GM19035 (cell line): ENCODE results near the gene TRAF7.

Source experiments
- ATAC-seq: cut with Tn5 transposase; IDR thresholded peaks from one replicate; pipeline ENCODE4 v1.9.1; 2021; ENCODE audit not compliant: unreplicated experiment

The TRAF7 gene

GRCh38 chr16:2163211-2163881 lies 7.8 kb downstream of the TRAF7 start:
- no peak for ATAC-seq

GRCh38 chr16:2165861-2166260 lies 10.3 kb downstream of the TRAF7 start:
- ATAC-seq, result no peak

GRCh38 chr16:2166263-2167067 lies 10.9 kb downstream of the TRAF7 start:
- ATAC-seq, result no peak

- no peak for ATAC-seq
Observed at GRCh38 chr16:2167068-2167638, 11.6 kb downstream of the TRAF7 start.

DNA sequence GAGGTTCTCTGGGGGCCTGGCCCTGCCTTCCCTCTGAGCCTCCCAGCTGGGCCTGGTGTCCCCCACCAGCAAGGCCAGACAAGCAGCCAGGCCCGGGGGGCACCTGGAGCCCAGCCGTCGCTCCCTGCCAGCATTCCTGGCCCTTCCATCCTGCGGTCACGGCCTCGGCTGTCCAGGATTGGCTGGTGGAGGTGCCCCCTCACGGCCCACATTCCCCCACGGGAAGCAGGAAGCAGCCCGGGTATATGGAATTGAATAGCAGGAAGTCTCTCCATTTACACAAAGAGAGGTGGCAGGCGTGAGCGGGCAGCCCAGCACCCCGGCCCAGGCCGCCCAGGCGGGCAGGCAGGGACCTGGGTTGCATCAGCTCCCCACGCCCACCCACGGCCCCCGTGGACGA lies 14.5 kb downstream of the TRAF7 start:
- ATAC-seq, result no peak

- ATAC-seq, result no peak
Observed at GRCh38 chr16:2170587-2171435, 15.2 kb downstream of the TRAF7 start.

GRCh38 chr16:2171601-2172178 lies 16.1 kb downstream of the TRAF7 start:
- no peak for ATAC-seq

DNA sequence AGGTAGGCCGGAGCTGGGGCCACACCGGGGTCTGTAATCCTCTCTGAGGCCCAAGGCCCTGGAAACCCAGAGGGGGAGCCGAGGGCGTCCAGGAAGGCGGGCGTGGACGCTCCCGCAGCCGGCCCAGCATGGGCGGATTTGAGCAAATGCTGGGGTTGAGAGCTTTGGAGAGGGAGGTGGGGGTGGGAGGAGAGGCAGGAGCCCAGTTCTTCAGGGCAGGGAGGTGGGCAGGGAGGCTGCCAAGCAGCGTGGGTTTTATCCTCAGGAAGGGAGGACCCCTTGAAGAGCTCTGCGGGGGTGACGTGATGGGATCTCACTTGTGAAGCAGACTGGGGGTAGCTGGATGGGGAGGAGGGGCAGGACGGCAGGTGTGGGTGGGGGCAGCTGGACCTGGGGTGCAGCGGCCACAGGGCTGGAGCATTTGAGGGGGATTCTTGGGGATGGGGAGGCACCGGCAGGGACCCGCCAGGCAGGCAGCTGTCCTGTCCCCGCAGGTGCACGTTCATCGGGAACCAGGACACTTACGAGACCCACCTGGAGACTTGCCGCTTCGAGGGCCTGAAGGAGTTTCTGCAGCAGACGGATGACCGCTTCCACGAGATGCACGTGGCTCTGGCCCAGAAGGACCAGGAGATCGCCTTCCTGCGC lies 17.2 kb downstream of the TRAF7 start:
- no peak for ATAC-seq

- ATAC-seq, result no peak
Observed at GRCh38 chr16:2173366-2173765, 17.8 kb downstream of the TRAF7 start.

GRCh38 chr16:2173916-2174315 lies 18.3 kb downstream of the TRAF7 start:
- ATAC-seq, result no peak

DNA sequence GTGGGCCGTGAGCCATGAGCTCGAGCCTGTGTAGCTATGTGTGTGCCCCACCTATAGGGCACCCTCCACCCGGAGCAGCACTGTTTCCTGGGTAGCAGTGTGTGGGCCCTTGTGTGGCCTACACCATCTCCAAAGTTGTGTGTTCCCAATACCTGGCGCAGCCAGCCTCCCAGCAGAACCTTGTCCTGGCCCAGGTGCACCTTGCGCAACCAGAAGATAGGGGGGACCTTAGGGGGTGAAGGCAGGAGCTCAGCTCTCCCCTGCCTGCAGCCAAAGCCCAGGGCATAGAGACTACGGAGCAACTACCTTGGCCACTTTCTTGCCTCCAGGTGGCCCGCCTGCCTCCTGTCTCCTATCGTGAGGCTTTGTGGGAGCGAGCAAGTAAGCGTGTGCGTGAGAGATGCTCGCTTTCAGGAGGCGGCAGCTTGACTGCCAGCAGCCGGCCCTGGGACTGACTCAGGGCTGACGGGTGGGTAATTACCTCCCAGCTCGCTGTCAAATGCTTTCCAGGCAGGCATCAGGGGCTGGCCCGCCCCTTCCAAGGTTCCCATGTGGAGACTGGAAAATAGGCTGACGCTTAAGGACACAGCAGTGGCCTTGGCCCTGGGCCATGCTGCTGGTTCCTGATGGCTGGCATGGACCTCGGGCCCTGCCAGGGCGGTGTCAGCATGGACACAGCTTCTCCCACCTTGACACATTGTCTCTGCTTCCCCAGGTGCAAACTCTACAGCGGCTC lies 19.0 kb downstream of the TRAF7 start:
- no peak for ATAC-seq

DNA sequence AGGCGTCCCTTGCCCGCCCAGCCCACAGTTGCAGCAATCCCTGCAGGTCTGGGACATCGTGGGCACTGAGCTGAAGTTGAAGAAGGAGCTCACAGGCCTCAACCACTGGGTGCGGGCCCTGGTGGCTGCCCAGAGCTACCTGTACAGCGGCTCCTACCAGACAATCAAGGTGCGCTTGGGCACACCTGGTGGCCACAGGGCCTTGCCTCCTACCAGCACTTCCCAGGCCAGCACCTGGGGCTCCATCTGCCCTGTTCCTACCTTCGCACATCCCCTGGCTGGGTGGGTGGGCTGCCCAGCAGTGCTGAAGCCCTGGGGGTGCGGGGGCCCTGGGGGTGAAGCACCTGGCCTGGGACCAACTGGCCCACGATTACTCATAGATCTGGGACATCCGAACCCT lies 19.9 kb downstream of the TRAF7 start:
- ATAC-seq, result no peak

DNA sequence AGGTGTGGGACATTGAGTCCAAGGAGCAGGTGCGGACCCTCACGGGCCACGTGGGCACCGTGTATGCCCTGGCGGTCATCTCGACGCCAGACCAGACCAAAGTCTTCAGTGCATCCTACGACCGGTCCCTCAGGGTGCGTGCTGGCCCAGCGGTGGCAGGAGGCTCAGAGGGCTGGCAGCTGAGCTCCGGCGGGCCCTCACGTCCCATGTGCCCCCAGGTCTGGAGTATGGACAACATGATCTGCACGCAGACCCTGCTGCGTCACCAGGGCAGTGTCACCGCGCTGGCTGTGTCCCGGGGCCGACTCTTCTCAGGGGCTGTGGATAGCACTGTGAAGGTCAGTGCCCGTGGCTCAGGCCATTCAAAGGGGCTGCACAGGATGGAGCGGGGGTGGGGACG lies 20.5 kb downstream of the TRAF7 start:
- no peak for ATAC-seq

- no peak for ATAC-seq
Observed at GRCh38 chr16:2177101-2177500, 21.5 kb downstream of the TRAF7 start.

- no peak for ATAC-seq
Observed at GRCh38 chr16:2177561-2177960, 22.0 kb downstream of the TRAF7 start.

DNA sequence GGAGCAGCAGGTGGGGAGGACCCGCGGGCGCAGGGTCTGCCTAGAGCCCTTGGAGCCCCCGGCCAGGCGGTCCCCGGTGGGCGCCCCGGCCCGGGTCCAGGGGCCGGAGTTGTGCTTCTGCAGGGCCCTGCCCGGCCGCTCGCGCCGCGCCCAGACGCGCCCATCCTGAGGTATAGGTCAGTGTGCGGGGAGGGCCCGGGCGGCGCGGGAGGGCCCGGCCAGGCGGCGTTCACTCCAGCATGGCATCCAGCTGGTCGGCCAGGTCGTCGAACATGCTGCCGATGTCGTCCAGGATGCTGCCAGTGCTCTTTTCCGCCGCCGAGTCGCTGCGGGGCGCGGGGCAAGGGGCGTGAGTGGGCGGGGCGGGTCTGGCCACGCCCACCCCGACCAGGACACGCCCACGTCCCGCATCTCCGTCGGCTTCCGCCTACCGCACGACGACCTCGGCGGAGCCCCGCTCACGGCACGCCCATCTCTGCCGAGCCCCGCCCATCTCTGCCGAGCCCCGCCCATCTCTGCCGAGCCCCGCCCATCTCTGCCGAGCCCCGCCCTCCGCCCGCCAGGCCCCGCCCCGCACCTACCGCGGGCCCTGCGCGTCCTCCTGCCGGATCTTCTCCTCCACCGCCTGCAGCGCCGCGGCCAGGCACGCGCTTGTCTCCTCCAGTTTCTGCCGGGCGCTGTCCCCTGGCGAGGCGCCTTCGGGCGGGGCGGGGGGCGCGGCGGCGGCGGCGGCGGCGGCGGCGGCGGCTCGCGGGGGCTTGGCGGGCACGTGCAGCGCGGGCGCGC lies 22.9 kb downstream of the TRAF7 start:
- ATAC-seq, result no peak

DNA sequence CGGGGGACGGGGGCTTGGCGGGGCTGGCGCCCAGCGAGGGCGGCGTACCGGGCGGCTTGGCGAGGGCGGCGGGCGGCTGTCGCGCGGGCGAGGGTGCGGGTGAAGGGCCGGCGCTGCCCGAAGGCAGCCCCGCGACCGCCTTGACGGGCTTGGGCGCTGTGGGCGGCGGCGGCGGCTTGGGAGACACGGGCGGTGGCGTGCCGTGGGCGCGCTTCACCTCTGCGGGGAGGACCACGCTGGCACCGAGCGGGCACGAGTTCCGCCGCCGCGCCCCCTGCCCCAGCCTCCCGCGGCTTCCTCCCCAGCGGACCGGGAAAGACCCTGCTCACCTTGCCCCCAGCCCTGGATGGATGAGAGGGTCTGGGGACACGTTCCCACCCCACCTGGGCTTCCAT lies 23.5 kb downstream of the TRAF7 start:
- ATAC-seq, result no peak

DNA sequence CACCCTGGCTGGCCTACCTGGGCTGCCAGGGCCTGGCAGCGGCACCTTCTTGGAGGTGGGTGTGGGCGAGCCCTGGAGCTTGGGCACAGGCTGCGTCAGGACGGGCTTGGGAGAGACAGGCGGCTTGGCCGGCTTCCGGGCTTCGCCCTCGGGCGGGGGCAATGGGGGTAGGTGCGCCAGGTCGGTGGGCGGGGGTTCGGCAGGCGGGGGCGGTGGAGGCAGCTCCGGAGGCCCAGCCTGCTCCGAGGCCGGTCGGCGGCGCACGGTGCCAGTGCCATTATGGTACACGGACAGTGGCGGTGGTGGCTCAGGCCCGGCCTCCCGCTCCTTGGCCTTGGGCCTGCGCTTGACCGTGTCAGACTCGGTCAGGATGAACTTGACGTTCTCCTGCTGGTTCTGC lies 24.0 kb downstream of the TRAF7 start:
- ATAC-seq, result no peak

DNA sequence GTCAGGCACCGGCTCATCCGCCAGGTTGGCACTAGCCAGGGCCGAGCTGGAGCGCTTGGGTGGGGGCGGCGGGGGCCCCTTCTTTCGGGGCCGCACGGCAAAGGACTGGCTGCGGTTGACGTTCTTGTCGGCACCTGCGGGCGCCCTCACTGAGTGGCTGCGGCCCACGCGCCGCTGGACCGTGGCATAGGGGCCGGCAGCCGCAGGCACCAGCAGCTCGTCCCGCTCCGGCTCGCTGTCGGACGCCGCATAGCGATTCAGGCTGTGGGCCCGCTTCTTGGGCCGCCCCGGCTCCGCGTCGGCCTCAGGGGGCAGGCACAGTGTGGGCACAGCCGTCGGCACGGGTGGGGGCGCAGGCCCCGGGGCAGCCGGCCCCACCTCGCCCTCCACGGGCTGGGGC lies 24.9 kb downstream of the TRAF7 start:
- no peak for ATAC-seq
